Measurements from ENCODE around the gene ZNF316. TPM values are rescaled to one million over a fixed set of nuclear protein-coding genes. Genes with fewer than 3 reads are reported as not detected.

Gene ZNF316
- total RNA-seq, 3 donors from 2014 or later, result 22.3 to 40.9 (median 24.1) TPM

- TF ChIP-seq, protein P1, sequence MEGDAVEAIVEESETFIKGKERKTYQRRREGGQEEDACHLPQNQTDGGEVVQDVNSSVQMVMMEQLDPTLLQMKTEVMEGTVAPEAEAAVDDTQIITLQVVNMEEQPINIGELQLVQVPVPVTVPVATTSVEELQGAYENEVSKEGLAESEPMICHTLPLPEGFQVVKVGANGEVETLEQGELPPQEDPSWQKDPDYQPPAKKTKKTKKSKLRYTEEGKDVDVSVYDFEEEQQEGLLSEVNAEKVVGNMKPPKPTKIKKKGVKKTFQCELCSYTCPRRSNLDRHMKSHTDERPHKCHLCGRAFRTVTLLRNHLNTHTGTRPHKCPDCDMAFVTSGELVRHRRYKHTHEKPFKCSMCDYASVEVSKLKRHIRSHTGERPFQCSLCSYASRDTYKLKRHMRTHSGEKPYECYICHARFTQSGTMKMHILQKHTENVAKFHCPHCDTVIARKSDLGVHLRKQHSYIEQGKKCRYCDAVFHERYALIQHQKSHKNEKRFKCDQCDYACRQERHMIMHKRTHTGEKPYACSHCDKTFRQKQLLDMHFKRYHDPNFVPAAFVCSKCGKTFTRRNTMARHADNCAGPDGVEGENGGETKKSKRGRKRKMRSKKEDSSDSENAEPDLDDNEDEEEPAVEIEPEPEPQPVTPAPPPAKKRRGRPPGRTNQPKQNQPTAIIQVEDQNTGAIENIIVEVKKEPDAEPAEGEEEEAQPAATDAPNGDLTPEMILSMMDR (IDR thresholded peaks at IDR 0.05), result no peak
- peaks cover 4% of the 10 kb centered on the region for H3K36me3 ChIP-seq (ENCODE audit: low read depth)
- H3K9me3 ChIP-seq, result peaks cover 2% of the 10 kb centered on the region
- DNase-seq (no peak), ATAC-seq (no peak)
- H3K4me3 ChIP-seq, result no peak overlapping the region
- H3K4me1 ChIP-seq (ENCODE audit: low read depth), result no peaks in the 10 kb centered on the region
- intact Hi-C loops (cut with DNase I, micrococcal nuclease), result no loop called here
Measured at GRCh38 chr7:6653071-6654003, 16.2 kb downstream of the ZNF316 start.

DNA sequence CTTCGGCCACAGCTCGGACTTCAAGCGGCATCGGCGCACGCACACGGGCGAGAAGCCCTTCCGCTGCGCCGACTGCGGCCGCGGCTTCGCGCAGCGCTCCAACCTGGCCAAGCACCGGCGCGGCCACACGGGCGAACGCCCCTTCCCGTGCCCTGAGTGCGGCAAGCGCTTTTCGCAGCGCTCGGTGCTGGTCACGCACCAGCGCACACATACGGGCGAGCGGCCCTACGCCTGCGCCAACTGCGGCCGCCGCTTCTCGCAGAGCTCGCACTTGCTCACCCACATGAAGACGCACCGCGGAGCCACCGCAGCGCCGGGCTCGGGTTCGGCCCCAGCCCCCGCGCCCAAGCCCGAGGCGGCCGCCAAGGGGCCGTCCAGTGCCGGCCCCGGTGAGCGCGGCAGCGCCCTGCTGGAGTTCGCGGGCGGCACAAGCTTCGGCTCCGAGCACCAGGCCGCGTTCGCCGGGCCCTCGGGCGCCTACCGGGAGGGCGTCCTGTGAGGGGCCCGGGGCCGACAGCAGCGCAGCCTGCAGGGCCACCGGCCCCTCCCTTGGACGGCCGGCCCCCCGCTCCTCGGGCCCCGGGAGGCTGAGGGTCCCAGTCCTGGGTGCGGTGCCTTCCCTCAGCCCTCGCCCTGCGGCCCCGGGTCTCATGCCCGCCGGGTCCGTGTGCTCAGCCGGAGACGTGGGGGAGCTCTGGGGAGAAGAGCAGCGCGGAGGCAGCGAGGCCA, 17.2 kb downstream of the ZNF316 start:
- no peaks in the 10 kb centered on the region for H3K4me1 ChIP-seq (ENCODE audit: low read depth)
- ATAC-seq (no peak), DNase-seq (no peak)
- intact Hi-C loops (cut with DNase I, micrococcal nuclease), result no loop called here
- H3K9me3 ChIP-seq, result peaks cover 2% of the 10 kb centered on the region
- H3K4me3 ChIP-seq, result no peak overlapping the region
- TF ChIP-seq, protein P1 (IDR thresholded peaks at IDR 0.05), result no peak
- H3K36me3 ChIP-seq (ENCODE audit: low read depth), result peaks cover 4% of the 10 kb centered on the region

DNA sequence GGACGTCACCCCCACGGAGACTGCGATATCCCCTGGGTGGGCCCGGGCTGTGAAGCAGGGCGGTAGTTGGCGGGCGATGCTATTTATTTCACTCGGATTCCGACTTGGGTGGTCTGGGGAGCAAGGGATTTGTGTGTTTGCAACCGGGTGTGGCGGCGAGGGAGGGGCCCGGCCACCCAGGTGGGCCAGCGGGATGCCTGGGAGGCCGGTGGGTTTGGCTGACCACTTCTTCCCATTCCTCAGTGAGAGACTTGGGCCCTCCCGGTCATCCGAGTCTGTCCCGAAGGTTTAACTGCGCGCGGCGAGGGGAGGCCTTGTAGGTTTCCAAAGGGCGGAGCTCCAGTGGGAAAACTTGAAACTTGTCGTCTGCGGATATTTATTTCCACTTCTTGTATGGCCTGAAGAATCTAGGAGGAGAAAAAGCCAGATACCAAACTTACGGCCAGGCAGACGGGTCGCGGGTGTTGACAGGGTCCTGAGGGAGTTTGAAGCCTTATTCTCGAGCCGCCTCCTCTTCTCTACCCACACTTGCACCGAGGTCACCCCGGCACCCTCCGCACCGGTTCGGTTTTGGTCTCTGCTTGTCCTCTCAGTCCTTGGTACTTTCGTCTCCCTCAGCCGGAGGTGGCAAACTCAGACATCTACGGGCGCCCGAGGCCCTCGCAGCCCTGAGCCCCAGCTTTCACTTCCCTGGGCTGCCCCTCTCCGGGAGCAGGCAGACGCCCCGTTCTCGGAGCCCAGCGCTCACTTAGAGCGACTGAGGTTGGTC, 17.9 kb downstream of the ZNF316 start:
- TF ChIP-seq, protein P1 (IDR thresholded peaks at IDR 0.05), result no peak
- Histone ChIP-seq H3K4me3 (no peak overlapping the region), H3K4me1 (ENCODE audit: low read depth) (no peaks in the 10 kb centered on the region), H3K9me3 (peaks cover 2% of the 10 kb centered on the region), H3K36me3 (ENCODE audit: low read depth) (peaks cover 4% of the 10 kb centered on the region)
- DNase-seq, result no peak
- intact Hi-C loops (cut with DNase I, micrococcal nuclease), result no loop called here
- ATAC-seq, result no peak

DNA sequence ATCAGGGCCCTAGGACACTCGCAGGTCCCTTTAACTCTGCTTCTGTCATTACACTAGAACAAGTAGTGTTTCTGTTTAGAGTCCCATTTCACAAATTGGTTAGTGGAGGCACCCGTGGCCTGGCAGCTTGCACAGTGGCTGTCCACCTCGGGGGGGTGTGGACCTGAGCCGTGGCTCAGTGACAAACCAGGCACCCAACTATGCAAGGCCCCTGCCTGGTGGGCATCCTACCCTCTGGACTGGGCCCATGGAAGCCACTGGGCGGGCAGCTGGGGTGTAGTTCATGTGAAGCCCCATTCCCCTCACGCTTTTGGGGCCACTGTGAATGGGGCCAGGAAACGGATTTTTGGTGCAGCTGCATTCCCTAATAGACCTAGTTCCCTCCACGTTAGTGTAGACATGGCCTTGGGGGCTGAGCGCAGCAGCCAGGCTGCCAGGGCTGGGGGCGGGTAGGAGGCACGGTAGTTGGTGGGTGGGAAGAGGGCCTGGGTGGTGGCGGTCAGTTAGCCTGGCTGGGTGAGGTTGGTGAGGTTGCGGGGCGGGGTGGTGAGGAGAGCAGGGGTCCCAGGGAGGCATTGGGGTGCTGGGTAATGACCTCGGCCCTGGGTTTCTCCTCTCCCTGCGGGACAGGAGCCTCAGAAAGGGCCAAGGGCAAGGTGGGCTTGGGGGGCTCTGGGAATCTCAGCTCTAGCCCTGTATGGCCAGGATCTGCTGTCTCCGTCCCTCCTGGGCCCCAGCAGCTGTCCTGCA, 18.7 kb downstream of the ZNF316 start:
- H3K9me3 ChIP-seq, result peaks cover 2% of the 10 kb centered on the region
- intact Hi-C loops (cut with DNase I, micrococcal nuclease), result no loop called here
- TF ChIP-seq, protein P1 (IDR thresholded peaks at IDR 0.05), result no peak
- ATAC-seq (no peak), DNase-seq (peak in 1 of 3 donors; percentile 44)
- no peaks in the 10 kb centered on the region for H3K4me1 ChIP-seq (ENCODE audit: low read depth)
- peaks cover 4% of the 10 kb centered on the region for H3K36me3 ChIP-seq (ENCODE audit: low read depth)
- no peak overlapping the region for H3K4me3 ChIP-seq

DNA sequence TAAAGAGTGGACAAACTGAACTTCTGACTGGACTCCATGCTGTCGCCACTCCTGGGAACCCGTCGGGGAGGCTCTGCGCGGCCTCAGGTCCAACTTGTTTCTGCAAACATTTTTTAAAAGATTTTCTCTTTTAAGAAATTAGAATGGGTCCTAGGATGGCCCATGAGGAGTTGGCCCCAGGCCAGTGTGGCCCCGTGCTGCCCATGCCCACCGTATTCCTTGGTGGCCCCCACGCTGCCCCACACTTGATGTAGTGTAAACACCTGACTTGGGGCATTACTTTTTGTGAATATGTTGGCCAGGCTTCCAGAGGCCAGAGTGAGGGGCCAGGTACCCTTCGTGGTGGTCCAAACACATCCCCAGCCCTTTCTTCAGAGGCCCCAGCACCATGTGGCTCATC, 19.3 kb downstream of the ZNF316 start:
- H3K9me3 ChIP-seq, result peaks cover 2% of the 10 kb centered on the region
- intact Hi-C loops (cut with DNase I, micrococcal nuclease), result no loop called here

More for the DNA sequence above, 19.3 kb downstream of the ZNF316 start:
- no peak for DNase-seq
- Histone ChIP-seq H3K4me3 (no peak overlapping the region), H3K4me1 (ENCODE audit: low read depth) (no peaks in the 10 kb centered on the region), H3K36me3 (ENCODE audit: low read depth) (peaks cover 4% of the 10 kb centered on the region)
- TF ChIP-seq, protein P1 (IDR thresholded peaks at IDR 0.05), result no peak
- ATAC-seq, result no peak

Measured in mucosa of descending colon (tissue), 3 donors.